NCI-H2107 treated with DMSO at 0.1 percent for 48 hours (cell line): Measurements from ENCODE around the gene ATP8B3.
A peak's percentile ranks its signal among the peaks of the same experiment; 100 is the strongest.

ENCODE experiments used
- DNase-seq: peaks from one replicate; lab custom pipeline; 2025; ENCODE audit not compliant: unreplicated experiment; lab: John Stamatoyannopoulos, UW

ATP8B3 gene

DNA sequence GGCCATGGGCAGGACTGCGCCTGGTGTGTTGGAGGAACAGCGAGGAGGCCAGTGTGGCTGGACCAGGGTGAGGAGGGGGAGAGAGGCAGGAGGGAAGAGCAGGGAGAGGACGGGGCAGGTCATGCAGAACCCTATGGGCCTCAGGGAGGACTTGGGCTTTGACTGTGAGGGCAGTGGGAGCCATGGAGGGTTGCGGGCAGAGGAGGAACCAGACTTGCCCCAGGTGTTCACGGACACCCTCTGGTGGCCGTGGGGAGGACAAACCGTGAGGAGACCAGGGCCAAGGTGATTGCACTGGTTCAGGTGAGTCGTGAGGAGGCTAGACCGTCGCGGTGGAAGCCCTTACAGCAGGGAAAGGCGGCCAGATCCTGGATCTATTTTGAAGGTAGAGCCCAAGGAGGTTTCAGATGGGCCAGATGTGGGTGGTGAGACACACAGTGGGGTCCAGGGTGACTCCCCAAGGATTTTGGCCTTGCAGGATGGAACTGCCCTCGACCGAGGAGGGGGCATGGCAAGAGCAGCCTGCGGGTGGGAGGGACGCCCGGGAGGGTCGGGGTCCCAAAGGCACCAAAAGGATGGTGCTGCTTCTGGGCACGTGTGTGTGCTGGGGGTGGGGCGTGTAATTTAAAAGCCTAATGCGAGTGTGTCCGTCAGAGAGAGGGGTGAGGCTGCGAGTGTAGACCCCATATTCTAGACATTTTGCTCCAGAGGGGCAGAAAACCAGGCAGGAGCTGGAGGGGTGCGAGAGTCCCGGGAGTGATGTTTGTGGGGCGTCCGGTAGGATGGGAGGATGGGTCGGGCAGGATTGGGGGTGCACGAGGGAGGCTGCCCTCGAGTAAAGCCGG, 39.0 kb upstream of the ATP8B3 start:
- DNase-seq = no peak

DNA sequence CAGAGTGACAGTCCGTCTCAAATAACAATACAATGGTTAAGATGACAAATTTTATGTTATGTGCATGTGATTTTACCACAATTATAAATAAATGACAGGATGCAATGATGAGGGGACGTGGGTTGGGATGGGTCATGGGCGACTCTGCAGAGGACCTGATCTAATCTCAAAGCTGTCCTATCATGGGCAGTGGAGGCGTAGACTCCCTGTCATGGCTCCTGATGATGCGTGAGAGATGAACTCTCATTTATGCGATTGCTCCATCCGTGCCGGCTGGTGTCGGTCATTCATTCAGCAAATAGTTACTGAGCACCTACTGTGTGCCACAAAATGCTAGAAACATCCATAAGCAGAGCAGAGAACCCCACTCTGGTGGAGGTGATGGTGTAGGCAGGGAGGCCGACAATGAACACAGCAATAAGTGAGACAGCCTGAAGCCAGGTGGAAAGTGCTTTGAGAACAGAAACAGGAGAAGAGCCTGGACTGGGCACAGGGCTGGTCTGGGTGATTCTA, 37.9 kb upstream of the ATP8B3 start:
- no peak for DNase-seq

DNA sequence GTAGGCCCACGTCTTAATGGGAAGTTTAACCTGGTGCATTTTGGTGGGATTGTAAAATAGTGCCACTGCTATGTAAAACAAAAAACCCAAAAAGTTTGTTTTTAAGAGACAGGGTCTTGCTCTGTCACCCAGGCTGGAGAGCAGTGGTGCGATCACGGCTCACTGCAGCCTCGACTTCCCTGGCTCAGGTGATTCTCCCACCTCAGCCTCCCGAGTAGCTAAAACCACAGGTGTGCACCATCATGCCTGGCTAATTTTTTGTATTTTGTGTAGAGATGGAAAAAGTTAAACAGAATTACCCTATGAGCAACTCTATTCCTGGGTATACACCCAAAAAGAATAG, 37.0 kb upstream of the ATP8B3 start:
- DNase-seq = no peak

DNA sequence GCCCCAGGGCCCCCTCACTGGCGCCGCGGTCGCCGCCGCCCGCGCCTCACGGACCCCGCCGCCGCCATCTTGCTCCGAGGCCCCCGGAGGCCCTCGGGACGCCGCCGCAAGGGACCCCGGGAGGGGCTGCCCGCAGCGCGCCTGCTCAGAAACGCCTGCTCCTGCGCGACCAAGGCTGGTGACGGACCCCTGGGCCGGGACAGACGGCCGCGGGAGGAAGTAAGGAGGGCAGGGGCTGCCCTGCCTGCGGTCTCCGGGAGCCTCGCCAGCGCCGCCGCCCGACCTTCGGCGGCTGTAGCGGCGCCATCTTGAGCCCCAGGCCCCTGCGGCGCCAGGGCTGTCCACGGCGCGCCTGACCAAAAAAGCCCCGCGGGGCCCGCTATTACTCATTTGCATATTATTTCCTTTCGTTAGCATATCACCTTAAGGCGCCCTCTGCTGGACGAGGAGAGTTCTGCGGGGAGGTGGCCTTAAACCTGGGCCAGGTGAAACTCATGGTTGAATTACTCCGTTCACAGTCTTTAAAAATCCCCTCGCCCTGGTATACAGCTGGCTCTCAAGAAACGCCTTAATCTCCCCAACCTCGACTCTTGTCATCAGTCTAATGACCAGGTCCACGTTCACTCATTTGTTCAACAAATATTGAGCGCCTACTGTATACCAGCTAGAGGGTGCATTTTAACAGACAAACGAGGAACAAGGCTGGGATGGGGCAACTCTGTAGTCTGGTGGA, 36.5 kb upstream of the ATP8B3 start, which contains the start of gene REXO1:
Gene REXO1, minus strand, starts transcription at position 85 of the 733 bp plus-strand sequence. CDS start 125 bp downstream, outside the sequence.
- DNase-seq = peak; percentile 75

- no peak for DNase-seq
Measured at GRCh38 chr19:1847684-1848398, 35.8 kb upstream of the ATP8B3 start.

DNA sequence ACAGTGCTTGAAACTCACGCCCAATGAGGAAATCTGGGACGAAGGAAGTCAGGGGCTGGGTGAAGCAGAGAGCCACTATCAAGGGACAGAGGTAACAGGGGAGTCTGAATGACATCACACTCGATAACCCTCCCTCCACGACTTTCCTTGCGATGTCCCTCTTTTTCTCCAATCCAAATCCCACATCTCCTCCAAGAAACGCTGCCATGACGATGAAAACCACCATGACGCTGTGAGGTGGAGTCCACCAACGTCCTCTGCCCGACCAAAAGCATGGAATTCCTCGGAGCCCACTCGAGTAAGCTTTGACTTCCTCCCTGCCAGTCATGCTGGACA, 35.2 kb upstream of the ATP8B3 start:
- no peak for DNase-seq

GRCh38 chr19:1846517-1847204, 34.6 kb upstream of the ATP8B3 start:
- no peak for DNase-seq

GRCh38 chr19:1845642-1846041, 33.6 kb upstream of the ATP8B3 start:
- no peak for DNase-seq

- DNase-seq = no peak
Measured at GRCh38 chr19:1845125-1845515, 33.0 kb upstream of the ATP8B3 start.

DNA sequence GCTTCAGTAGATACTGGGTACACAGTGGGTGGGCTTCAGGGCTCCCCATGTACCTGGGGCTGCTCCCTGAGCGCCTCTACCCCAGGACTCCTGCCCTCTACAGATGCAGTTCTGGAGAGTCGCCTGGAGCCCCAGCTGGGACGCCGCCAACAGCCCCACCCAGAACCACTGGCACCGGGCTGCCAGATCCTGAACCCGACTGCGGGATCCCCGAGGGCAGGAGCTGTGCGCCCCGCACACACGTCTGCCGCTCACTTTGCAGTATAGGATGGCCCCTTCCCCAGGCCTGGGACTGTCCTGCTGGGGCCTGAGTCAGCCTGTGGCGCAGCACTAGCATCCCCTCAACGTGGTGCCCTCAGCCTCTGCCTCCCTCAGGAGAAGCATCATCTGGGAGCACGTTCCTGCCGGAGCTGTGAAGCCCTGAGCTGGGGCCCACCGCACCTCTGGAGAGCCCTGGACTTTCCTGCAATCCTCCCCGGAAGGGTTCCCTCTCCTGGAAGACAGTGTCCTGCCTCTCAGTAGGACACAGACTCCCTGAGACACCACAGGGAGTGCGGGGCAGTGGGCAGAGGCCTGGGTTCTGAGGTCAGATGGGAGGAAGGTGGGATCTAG, 32.5 kb upstream of the ATP8B3 start:
- DNase-seq = no peak

DNA sequence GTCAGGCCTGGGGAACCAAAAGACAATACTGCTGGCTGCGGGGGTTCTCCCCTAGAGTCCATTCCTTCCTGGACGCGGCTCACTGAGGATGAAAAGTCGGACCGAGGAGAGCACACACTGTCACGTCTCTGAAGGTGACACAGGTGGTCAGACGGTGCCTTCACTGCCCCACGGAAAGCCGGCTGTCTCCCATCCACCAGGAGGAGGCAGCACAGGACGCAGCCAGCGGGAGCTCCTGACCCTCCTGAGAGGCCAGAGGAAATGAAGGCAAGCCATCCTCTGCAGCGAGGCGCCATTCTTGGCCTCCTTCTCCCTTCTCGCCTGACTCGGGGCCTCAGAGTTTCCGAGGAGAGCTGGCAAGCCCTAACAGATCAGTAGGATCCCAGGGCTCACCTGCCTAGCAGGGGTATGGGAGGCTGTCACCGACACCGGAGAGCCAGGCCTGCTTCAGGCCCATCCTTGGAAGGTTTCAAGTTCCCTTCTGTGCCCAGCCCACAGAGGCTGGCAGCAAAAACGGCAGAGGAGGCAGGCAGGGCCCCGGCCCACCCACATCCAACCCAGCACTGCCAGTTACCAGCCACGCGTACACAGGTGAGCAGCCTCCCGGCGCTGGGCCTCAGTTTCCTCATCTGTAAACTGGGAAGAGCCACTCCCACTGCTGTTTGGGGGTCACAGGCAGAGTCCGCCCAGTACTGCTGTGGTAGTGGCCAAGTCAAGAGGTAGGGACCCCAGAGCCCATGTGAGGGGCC, 31.7 kb upstream of the ATP8B3 start:
- no peak for DNase-seq

GRCh38 chr19:1843116-1843515, 31.0 kb upstream of the ATP8B3 start:
- DNase-seq = no peak

DNA sequence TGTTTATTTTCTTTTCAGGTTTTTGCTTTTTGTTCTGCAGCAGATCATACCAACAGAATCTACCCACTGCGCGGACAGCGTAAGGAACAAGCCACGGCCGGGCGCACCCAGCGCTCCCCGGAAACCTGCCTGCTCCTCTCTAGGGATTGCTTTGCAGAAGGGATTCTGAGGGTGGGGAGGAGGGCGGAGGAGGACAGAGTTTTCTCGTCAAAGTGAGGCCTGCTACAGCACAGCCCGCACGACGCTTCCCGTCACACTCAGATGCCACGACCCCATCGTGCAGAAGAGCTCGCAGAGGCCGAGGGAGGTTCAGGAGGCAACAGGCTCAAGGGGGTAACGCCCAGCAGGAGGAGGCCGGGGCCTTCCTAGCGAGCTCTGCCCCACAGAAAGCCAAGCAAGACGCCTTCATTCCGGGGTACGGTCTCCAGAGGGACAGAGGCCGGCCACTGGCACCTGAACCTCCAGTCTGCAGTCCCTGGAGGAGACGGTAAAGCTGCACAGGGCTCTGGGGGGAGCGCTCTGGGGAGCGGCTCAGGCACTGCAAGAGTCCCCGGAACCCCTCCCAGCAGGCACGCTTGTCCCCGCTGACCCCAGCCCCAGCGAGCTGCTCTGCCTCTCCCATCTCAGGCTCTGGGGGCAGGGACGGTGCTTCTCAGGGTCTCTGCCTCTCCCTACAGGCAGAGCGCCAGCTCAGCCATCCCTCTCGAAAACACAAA, 29.3 kb upstream of the ATP8B3 start:
- DNase-seq = no peak

DNA sequence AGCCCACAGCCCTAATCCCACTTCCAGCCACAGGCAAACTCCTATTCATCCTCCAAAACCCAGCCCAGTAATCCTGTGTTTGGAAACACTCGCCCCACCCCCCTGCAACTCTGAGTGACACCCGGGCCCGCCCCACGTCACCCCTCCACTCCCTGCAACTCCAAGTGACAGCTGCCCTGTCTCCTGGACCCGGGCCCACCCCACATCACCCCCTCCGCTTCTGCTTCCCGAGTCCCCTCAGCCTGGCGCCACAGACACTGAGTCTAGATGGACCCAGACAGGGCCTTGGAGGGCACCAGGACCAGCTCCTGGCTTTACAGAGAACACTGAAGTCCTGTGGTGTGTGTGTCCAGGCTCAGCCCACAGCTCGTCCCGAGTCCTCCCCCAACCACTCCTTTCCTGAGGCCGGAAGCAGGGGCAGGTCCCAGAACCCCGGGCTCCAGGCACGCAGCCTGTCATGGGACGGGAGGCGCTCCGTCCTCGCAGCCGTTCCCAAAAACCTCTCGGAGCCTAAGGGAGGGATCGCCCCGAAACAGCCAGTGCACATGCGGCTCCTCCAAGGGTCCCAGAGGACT, 28.6 kb upstream of the ATP8B3 start:
- DNase-seq = no peak

- no peak for DNase-seq
Measured at GRCh38 chr19:1839658-1840540, 27.8 kb upstream of the ATP8B3 start.

- DNase-seq = no peak
Measured at GRCh38 chr19:1837625-1838105, 25.6 kb upstream of the ATP8B3 start.

DNA sequence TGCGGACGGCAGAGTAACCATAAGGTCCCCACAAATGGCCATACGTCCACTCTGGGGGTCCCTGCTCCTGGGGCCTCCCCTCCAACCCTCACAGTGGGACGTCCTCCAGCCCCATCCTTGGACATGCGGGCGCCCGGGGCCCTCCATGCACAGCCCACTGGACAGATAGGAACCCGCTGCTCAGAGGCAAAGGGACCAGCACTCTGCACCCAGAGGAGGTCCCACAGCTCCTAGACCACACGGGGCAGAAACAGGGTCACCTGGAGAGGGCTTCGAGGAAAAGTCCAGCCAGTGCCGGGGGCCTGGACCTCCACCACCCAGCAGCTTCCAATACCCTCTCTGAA, 25.1 kb upstream of the ATP8B3 start:
- DNase-seq = no peak
